Astrocyte of the cerebellum (primary cell): ENCODE measurements around the gene NOL3.
A peak's percentile ranks its signal among the peaks of the same experiment; 100 is the strongest.

Experiments used
- DNase-seq: peaks from one replicate; pipeline ENCODE4 v3.0.0-alpha.2; 2011; ENCODE audit warnings: low read depth
- H3K4me3 ChIP-seq: 2 replicates; pipeline ENCODE4 v1.5.1; 2011; ENCODE audit warnings: mild to moderate bottlenecking, low read depth, low read length, moderate library complexity
- CTCF ChIP-seq: IDR thresholded peaks from 2 replicates; pipeline ENCODE4 v1.5.1; 2012; ENCODE audit warnings: low read length, low read depth, moderate library complexity, mild to moderate bottlenecking; ENCODE audit errors: missing control alignments
- in situ Hi-C: cut with HindIII; loops from 2 replicates; pipeline ENCODE4 v1.10.0; 2017; ENCODE audit warnings: low sequenced_read_pairs

NOL3 gene

GRCh38 chr16:67165121-67166078, 4.9 kb upstream of the NOL3 start:
- in situ Hi-C loops = no loop called here
- TF ChIP-seq CTCF = no peak
- DNase-seq = no peak
- H3K4me3 ChIP-seq = no peak overlapping the region

- in situ Hi-C loops = no loop called here
- TF ChIP-seq CTCF = no peak
- no peak for DNase-seq
- H3K4me3 ChIP-seq = no peak overlapping the region
Measured at GRCh38 chr16:67166110-67166547, 4.2 kb upstream of the NOL3 start.

- no peak for DNase-seq
- no peak for TF ChIP-seq CTCF
- in situ Hi-C loops = no loop called here
- H3K4me3 ChIP-seq = no peak overlapping the region
Measured at GRCh38 chr16:67166598-67167168, 3.7 kb upstream of the NOL3 start.

GRCh38 chr16:67167588-67167987, 2.8 kb upstream of the NOL3 start:
- DNase-seq = no peak
- in situ Hi-C loops = no loop called here
- no peak for TF ChIP-seq CTCF
- H3K4me3 ChIP-seq = no peak overlapping the region

GRCh38 chr16:67169011-67169451, 1.3 kb upstream of the NOL3 start:
- H3K4me3 ChIP-seq = no peak overlapping the region
- in situ Hi-C loops = no loop called here
- no peak for TF ChIP-seq CTCF
- DNase-seq = no peak

GRCh38 chr16:67169642-67170167, 633 bp upstream of the NOL3 start:
- TF ChIP-seq CTCF = peak; percentile 65
- peak overlapping the region; percentile 35 for H3K4me3 ChIP-seq
- in situ Hi-C loops = no loop called here
- DNase-seq = no peak
